Body of pancreas (tissue), 4 donors: ENCODE data around the gene SNX4.

Experiments used
- CTCF ChIP-seq, 7 experiments: fragments of 450-650 bp in 4 of 7; fragments of 200-600 bp in 3 of 7; sonication (generic) in 3 of 7; IDR thresholded peaks; one replicate each; pipeline ENCODE4 v1.5.1; 2016 to 2019; ENCODE audit warnings: antibody characterized with exemption in 7 of 7
- POLR2A ChIP-seq, 3 donors: fragments of 450-650 bp; IDR thresholded peaks; one replicate each; pipeline ENCODE4 v1.6.1; 2016; ENCODE audit warnings: antibody characterized with exemption in 3 of 3, mild to moderate bottlenecking in 2 of 3

DNA sequence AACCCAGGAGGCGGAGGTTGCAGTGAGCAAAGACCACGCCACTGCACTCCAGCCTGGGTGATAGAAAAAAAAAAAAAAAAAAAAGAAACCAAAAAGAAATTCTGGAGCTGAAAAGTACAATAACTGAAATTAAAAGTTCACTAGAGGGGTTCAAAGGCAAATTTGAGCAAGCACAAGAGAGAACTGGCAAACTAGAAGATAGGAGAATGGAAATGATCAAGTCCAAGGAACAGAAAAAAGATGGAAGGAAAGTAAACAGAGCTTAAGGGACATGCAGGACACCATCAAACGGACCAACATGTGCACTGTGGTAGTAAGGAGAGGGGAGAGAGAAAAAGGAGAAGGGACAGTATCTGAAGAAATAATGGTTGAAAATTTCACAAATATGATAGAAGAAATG is 12.9 kb downstream of the SNX4 start:
- TF ChIP-seq POLR2A (IDR thresholded peaks at IDR 0.05) (no peak), CTCF (IDR thresholded peaks at IDR 0.05) (no peak)
